GM19043 (cell line): ENCODE results near the gene SNX20.

Experiments used
- ATAC-seq: cut with Tn5 transposase; IDR thresholded peaks from one replicate; pipeline ENCODE4 v1.9.1; 2021; ENCODE audit warnings: low read depth; ENCODE audit not compliant: unreplicated experiment

Gene SNX20

DNA sequence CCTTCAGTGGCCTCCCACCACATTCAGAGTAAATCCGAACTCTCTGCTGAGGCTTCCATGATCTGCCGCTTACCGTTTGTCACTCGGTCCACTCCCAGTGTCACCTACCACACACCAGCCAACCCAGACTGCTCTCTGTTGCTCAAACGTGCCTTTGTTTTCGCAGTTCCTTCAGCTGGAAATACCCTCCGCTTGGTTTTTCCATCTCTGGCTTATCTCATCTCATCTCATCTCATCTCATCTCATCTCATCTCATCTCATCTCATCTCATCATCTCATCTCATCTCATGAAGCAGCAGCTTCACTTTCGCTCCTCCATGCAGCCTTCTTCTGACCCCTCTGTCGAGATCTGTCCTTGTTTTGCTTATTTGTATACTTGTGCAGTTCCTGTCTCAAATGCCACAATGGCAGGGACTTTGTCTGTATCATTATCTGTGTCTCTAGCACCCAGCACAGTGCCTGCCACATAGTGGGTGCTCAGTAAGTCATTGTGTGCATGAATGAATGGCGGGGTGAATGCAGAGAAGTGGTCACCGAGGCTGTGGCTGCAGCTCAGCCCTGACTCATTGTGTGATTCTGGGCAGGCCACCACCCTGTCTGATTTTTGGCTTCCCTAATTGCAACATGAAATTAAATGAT, 3.8 kb upstream of the SNX20 start:
- ATAC-seq = no peak

DNA sequence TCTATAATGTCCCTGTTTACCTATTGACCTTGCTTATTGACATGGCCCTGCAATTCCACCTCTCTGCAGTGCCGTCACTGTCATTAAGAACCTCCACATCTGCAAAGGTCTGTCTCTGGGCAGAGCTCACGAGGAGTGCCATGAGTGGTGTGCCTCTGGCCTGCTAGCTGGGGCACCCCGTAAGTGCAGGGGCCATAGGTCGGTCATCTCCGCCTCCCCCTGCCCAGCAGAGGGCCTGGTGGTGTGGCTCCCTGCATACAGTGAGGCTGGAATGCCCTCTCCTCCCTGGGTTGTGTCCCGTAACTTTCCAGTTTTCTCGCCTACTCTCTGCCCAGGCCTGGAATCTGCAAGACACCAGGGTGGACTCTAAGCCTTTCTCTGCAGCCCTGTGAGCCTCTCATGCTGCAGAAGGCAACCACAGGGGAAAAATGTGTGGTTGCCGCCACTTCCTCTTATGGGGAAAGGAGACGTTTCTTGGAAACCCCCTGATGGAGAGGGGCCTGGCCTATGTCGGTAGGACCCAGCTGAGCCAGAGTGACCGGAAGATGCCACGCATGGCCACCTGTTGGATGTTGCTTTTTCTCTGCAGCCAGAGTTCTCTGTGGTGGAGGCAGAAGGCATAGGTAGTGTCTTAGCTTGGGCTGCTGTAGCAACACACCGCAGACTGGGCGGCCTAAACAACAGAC, 2.7 kb upstream of the SNX20 start:
- peak; percentile 65 for ATAC-seq

DNA sequence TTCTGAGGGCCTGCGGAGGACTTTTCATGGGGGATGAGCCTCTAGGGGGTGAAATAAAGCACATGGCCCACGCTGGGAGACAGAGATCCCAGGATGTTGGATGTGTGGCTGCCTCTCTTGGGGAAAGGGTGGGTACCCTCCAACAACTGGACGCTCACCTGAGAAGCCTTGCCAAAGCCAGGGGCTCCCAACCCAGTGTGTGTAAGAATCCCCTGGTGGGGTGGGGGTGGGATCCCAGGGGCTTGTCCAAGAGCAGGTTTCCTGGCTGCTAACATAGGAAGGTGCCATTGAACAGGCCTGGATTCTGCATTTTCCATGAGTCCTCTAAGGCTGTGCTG, 587 bp downstream of the SNX20 start:
- no peak for ATAC-seq

DNA sequence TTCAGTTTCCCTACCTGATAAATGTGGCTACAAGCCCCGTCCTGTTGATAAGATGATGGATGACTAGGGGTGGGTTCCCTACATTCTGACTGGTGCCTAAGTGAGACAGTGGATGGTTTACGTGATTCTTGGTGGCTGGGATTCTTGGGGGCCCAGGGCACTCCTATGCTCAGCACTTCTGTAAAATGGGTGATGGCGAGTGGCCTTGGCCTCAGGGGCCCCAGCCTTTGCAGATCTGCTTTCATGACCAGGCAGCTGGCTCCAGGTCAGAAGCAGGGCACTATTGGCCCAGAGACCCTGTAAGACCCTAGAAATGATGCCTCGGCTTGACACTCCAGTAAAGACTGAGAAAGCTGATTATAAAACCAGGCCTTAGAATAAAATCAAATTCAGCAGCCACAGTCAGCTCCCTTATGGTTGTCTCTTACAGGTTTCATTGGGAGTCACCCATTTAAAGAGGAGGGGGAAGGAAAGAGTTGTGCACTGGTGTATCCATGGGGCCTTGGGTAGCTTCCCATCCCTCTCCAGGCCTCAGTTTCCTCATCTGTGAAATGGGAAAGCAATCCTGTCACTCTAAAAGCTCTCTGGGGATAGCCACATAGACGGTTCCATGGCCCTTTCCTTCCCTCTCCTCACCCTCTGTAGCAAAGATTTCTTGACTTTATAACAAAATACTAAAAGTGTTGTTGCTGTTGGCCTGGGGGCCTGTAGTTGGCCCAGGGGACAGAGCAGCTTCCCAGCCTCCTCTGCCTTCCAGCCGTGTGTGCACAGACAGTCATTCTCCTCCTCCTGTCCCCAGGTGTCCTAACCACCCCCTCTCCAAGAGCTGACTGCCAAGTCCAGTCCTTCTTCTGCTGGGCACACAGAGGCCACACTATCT, 1.2 kb downstream of the SNX20 start:
- no peak for ATAC-seq

DNA sequence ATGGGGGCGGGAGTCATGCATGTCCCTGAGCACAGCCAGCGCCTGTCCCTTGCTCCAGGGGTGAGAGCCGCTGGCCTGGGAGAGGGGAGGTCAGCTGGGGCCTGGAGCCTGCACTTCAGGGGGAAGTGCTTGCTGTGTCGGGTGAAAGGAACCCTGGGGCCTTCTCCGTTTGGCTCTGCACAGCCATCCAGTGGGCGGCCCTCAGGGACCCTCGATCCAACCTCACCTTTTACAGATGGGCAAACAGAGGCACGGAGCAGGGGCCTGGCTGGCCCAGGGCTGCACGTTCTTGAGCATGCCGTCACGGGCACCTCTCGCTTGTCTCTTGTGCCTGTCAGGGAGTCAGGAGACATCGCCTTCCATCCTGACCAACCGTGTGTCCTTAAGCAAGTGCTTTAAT, 1.8 kb downstream of the SNX20 start:
- ATAC-seq = no peak

DNA sequence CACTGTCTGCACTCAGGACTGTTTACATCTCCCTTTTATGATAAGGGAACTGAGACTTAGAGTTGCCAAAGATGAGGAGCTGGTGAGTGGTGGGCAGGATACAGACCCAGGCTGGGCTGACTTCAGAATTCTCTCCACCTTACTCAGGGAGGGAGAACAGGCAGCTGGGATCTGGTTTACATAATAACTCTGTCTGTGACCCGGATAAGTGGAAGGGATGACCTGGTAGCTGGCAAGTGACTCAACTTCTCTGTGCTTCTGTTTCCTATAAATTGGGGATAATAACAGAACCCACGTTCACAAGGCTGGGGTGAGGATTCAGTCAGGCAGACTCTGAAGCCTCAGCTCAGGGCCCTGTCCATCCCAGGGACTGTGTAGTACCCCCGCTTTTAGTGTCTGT, 2.6 kb downstream of the SNX20 start:
- ATAC-seq = no peak

DNA sequence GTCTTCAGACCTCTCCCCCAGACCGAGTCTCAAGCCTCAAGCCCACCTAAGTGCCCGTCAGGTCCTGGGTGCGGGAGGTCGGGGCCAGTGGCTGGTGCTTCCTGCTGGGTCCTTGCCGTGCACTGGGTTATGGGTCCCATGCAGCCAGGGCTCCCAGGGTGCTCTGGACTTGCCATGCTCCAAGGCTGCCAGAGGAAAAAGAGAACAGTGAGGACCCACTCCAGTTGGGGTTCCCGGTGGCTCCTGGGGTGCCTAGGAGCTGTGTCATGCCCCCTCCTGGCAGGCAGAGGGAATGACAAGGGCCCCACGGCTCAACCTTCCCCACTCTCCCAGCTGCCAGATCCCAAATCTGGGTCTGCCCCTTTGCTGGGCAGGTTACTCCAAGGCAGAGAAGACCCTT, 3.8 kb downstream of the SNX20 start:
- ATAC-seq = no peak

DNA sequence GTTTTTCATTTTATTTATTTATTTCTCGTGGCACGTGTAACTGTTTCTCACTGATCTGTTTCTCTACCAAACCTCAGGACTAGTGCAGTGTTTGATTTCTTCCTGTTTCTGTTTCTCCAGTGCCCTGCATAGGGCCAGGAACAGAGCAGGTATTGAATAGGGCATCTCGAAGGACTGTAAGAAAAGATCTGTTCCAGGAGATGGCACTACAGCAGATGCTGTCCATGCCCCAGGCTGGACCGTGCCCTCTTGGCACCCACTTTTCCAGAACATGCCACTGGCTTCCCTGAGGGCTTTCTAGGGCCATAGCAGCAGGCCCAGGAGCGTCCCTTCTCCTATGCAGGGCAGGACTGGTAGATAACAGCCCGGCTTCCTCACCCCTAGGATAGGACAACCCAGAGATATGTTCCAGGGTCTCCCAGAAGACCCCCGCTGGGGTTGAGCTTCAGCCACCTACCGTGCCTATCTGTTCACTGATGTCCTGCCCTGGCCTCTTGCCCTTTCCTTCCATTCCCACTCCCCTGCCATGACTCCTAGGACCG, 4.4 kb downstream of the SNX20 start:
- ATAC-seq = no peak

DNA sequence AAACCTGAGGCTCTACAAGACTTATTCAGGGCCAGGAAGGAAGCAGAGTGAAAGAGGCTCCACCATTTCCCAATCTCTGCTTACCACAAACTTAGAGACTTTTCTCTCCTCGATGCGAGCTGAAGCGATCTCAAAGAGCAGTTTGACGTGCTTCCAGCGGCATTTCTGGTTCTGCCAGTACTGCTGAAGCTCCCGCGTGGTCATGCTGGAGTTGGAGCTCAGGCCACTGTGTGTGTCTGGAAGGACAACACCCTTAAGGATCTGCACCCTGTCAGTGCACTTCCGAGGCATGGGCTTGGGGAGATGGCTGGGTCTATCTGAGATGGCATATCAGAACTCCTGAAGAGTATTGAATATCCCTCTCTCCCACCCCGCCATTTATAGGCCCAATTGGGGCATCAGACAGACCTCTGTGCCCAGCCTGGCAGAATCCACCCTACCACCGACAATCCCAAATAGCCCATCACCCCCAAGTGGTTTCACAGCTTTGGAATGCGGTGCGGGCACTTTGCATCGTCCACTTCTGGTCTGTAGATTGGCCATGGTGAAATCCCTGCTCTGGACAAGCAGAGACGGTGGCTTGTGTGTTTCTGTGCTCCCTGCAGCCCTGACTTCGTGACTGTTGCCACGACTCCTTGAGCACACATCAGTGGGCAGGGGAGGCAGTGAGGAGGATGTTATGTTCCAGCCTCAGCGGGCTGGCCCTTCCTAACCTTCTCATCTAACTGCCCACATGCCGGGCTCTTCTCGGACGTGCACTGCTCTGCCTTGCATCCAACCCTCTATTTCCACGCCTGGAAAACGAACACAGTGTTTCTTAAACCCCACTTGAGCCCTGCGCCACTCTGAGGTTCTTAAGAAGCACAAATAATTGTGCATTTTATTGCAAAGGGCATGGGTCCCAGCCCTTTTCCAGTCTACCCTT, 5.2 kb downstream of the SNX20 start:
- ATAC-seq = no peak

DNA sequence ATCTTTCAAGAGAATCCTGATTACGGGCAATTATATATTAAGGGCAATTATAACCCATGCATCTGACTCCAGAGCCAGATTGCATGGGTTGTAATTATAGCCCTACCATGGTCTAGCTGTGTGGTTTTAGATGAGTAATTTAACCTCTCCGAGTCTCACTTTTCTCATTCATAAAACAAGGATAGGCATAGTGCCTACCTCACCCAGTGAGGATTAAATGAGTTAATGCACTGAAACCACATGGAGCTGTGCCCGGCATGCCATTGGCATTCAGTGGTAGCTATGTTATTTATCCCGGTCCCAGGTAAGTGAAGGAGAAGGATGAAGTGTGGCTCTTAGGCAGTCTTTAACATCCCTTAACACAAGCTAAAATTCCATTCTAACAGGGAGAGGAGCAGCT, 6.3 kb downstream of the SNX20 start:
- ATAC-seq = no peak

DNA sequence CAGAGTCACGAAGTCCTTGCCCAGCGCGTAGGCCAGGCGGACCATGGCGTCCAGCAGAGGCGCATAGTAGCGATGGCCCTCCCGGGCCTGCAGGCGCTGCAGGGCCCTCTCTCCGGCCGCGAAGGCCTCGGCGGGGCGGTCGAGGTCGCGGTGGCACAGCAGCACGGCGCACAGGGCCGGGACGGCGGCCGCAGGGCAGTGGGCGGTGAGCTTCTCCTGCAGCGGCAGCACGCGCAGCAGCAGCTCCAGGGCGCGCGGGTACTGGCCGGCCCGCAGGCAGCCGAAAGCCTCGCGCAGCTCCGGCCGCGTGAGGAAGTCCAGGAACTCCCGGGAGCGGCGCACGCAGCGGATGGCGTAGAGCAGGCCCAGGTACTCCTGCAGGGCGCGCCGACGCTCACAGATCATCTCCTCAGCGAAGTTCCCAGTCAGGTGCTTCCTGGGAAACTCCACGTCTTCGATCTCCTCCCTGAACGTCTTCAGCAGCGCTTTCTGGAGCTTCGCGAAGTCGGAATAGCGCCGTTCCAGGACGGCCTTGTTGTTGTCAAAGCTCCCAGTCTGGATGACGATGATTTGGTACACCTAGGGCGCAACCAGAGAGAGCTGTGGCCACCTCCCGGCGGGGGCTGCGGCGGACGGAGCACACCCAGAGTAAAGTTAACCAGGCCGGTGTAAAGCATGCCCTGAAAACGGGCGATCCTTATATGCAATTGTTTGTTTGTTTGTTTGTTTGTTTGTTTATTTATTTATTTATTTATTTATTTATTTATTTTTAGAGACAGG, 7.4 kb downstream of the SNX20 start:
- ATAC-seq = no peak

DNA sequence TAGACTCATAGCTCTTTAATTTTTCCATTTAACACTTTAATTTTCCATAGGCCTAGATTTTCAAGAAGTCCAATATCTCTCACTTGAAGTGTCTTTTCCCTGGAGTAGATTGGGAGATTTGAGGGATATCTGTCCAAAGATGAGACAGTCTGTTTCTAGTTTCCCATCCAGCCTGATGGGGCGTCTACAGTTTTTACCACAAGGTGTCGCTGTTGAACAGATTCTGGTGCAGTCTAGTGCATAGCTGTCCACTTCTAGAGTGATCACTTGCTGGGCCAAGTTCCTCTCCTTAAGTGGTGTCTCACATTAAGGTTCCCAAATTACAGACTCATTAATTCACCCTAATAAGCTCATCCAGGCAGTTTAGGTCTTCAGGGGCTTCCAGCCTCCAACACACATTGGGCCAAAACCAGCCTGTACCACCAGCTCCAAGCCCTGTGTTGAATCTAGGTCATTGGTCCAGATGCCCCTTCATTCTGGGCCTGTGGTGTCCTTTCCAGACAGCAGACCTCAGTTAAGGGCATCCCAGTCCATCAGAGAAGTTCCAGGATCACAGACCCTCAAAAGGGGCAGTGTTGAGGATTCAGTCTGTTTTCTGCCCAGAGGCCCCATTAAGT, 9.4 kb downstream of the SNX20 start:
- no peak for ATAC-seq

DNA sequence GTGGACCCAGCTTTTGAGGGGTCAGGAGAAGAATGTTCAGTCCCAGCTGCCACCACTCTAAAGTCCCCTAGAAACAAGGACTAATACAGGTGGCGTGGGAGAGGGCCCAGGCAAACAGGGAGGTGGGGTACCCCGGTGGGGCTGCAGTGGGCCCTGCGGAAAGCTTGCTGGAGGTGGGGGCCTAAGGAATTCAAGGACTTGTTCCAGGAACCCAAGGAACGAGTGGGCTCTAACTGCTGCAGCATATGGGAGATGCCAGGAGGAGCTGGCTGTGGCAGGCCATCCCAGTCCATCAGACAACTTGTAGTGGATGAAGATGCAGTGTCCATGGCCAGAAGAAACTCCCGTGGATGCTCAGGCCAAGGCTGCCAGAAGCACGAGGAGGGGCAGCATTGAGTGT, 10.6 kb downstream of the SNX20 start:
- no peak for ATAC-seq

DNA sequence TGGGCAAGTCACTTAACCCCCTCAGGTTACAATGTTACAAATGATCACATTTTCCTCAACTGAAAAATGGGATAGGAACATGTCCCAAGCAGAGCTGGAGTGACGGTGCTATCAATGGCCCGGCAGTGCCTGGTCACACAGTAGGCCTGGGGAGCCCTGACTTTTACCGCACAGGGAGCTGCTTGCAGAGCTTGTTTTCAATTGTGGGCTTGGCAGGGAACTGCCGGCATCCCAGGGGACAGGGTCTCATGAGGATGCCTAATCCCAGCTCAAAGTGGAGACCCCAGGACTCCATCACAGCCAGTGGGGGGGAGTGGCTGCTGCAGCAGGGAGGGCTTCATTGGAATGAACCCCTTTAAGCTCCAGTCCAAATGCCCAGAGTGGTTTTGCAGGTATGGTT, 11.4 kb downstream of the SNX20 start:
- no peak for ATAC-seq

DNA sequence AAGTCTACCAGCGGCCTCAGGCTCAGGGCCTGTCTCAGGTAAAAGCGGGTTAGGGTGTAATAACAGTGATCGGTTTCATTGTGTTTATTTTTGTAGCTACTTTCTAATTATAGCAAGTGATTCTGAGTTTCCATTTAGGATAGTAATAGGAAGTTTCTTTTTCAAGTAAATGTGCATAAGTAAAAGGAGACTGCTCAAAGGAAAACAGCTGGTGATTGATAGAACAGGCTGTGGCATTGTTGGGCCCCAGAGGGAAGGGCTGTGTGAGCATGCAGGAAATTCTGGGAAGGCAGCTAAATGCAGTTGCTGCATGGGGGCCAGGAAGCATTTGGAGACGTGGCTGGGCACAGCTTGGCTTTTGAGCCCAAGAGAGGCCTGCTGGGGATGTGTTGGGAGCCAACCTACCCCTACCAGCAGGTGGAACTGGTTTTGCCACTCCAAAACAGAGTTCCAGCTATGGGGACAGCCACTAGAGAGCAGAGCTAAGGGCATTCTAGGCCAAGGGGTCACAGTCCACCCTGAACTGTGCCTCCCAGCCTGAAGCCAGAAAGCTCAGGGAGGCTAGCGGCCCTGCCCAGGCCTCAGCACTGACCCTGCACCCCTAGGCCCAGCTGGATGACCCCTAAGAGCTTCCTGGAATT, 12.6 kb downstream of the SNX20 start:
- no peak for ATAC-seq

DNA sequence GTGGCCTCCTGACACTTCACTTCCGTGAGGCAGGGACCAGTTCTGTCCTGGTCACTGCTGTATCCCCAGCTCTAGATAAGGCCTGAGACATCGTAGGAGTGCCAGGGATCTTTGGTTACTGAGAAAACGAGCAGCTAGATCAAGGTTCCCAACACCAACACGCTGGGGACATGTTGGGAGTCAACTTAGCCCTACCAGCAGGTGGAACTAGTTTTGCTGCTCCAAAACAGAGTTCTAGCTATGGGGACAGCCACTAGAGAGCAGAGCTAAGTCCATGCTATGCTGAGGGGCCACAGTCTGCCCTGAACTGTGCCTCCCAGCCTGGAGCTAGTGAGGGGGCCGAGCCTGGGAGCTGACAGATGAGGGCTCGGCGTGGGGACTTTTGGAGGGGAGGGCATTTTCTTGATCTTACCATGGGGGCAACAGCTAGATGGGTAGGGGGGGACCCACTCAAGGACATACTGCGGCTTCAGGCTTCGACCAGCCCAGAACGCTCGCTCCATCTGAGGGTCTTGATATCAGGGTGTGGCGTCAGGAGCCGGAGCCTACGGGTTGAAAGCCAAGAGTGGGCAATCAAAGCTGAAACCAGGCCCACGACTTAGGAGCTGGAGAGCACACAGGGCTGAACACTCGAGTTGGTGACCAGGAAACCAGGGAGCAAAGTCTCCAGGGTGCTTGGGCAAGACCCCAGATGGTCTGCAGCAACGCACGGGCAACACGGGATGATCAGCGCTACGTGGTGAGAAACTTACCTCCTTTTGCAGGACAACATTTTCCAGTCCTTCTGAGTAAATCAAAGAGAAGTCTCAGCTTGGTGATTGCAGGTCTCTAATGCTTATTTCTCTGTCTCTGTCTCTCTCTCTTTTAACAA, 13.4 kb downstream of the SNX20 start:
- ATAC-seq = no peak

DNA sequence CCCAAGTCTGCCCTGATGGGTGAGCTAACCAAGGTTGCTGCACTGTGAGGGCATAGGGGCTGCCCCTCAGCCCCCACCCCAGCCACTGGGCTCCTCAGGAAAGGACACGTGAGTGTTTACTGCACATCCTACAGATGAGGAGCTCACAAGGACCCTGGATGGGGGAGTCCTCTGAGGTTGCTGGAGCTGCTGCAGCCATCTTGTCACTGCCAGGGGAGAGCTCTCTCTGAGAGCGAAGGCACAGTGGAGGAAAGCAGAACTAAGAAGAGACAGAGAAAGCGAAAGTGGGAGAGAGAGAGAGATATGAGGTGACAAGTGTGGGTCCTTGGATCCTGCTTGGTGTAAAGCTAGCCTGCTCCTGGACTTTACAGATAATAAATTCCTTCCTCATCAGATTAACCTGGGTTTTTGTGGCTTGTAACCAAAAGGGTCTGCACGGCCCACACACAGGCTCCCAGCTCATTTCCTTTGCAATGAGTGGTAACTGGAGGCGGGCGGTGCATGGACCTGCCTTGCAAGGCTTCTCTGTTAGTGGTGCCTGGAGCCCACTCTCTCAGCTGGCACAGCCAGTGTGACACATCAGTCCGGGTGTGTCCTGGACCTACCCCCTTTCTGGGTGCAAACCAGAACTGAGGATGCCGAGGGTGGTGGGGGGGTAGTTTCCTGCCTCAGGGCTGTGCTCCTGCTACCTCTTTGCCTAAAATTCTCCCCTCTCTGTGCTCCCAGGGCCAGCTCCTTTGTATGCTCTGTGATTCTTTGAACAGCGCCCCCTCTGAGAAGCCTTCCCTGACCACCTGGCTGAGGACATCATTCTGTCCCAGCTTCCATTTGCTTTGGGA, 14.2 kb downstream of the SNX20 start:
- ATAC-seq = peak; percentile 91
